GM21381 (cell line): ENCODE measurements around the gene HLF.

Experiments
- ATAC-seq: cut with Tn5 transposase; IDR thresholded peaks from one replicate; pipeline ENCODE4 v1.9.1; 2021; ENCODE audit warnings: mild to moderate bottlenecking, moderate library complexity; ENCODE audit not compliant: unreplicated experiment

Gene HLF

GRCh38 chr17:55249861-55250260 lies 14.9 kb upstream of the HLF start:
- no peak for ATAC-seq

GRCh38 chr17:55254375-55254774 lies 10.4 kb upstream of the HLF start:
- ATAC-seq: no peak

- no peak for ATAC-seq
Measured at GRCh38 chr17:55258578-55259135, 6.1 kb upstream of the HLF start.

- ATAC-seq: no peak
Measured at GRCh38 chr17:55259684-55260111, 5.1 kb upstream of the HLF start.

- no peak for ATAC-seq
Measured at GRCh38 chr17:55261311-55261710, 3.4 kb upstream of the HLF start.

GRCh38 chr17:55263569-55264277 lies 1.0 kb upstream of the HLF start:
- ATAC-seq: no peak

- no peak for ATAC-seq
Measured at GRCh38 chr17:55264278-55264644, 499 bp upstream of the HLF start.

- no peak for ATAC-seq
Measured at GRCh38 chr17:55265311-55266021, 706 bp downstream of the HLF start.

GRCh38 chr17:55266051-55266957 lies 1.5 kb downstream of the HLF start:
- ATAC-seq: no peak

GRCh38 chr17:55266958-55267688 lies 2.4 kb downstream of the HLF start:
- no peak for ATAC-seq

- ATAC-seq: no peak
Measured at GRCh38 chr17:55267777-55268648, 3.3 kb downstream of the HLF start.

- no peak for ATAC-seq
Measured at GRCh38 chr17:55268649-55269480, 4.1 kb downstream of the HLF start.

GRCh38 chr17:55269894-55270293 lies 5.1 kb downstream of the HLF start:
- no peak for ATAC-seq

- no peak for ATAC-seq
Measured at GRCh38 chr17:55271223-55271571, 6.4 kb downstream of the HLF start.

GRCh38 chr17:55271958-55272710 lies 7.4 kb downstream of the HLF start:
- ATAC-seq: no peak

GRCh38 chr17:55272711-55273578 lies 8.2 kb downstream of the HLF start:
- ATAC-seq: no peak
